Natural killer cell (primary cell): ENCODE results near the gene CYP26B1. TPM values are rescaled to one million over a fixed set of nuclear protein-coding genes. Genes with fewer than 3 reads are reported as not detected.

Experiments
- ATAC-seq, 3 donors: fragments of 150-1000 bp in 2 of 3; fragments of 200-7000 bp in 1 of 3; cut with Tn5 transposase; 1 replicate in 1 of 3; 2 replicates in 2 of 3; pipeline ENCODE4 v1.10.0; 2021; ENCODE audit warnings: mild to moderate bottlenecking in 2 of 3, moderate library complexity in 2 of 3
- DNase-seq, 2 donors: peaks; one replicate each; pipeline versions ENCODE4 v3.0.0 to v3.0.0-alpha.2; 2013 to 2021; ENCODE audit warnings: mixed read lengths in 1 of 2
- H3K27ac ChIP-seq: one replicate; pipeline ENCODE4 v1.5.1; 2013; ENCODE audit warnings: mild to moderate bottlenecking, low read length
- H3K27me3 ChIP-seq: one replicate; pipeline ENCODE4 v1.6.1; 2013; ENCODE audit warnings: low read length; ENCODE audit not compliant: control insufficient read depth, insufficient read depth
- H3K36me3 ChIP-seq: one replicate; pipeline ENCODE4 v1.6.1; 2013; ENCODE audit warnings: low read length; ENCODE audit not compliant: control insufficient read depth, insufficient read depth
- H3K4me1 ChIP-seq: one replicate; pipeline ENCODE4 v1.6.1; 2013; ENCODE audit warnings: low read length; ENCODE audit not compliant: control insufficient read depth, insufficient read depth
- H3K4me3 ChIP-seq: one replicate; pipeline ENCODE4 v1.5.1; 2013; ENCODE audit warnings: low read length
- H3K9me3 ChIP-seq: one replicate; pipeline ENCODE4 v1.6.1; 2013; ENCODE audit warnings: low read length; ENCODE audit not compliant: control insufficient read depth, insufficient read depth
- H3K27ac Mint-ChIP-seq, 2 donors: one replicate each; pipeline ENCODE4 v1.8.0; 2022; ENCODE audit warnings: mild to moderate bottlenecking in 2 of 2, mixed read lengths in 2 of 2, moderate library complexity in 1 of 2
- H3K27me3 Mint-ChIP-seq, 2 donors: one replicate each; pipeline ENCODE4 v1.8.0; 2022; ENCODE audit warnings: low read depth in 2 of 2, mixed read lengths in 2 of 2
- H3K36me3 Mint-ChIP-seq: one replicate; pipeline ENCODE4 v1.8.0; 2022; ENCODE audit warnings: mixed read lengths
- H3K4me1 Mint-ChIP-seq, 2 donors: one replicate each; pipeline ENCODE4 v1.8.0; 2022; ENCODE audit warnings: mixed read lengths in 2 of 2
- H3K4me3 Mint-ChIP-seq: one replicate; pipeline ENCODE4 v1.8.0; 2022; ENCODE audit warnings: mild to moderate bottlenecking, moderate library complexity, mixed read lengths
- H3K9me3 Mint-ChIP-seq, 2 donors: one replicate each; pipeline ENCODE4 v1.8.0; 2022; ENCODE audit warnings: mixed read lengths in 2 of 2
- WGBS: methylation state at CpG from one replicate; pipeline ENCODE4 v1.1.7; 2013; ENCODE audit warnings: missing lambda C conversion rate; ENCODE audit not compliant: insufficient coverage; 5-methylcytosine and 5-hydroxymethylcytosine counted together
- intact Hi-C: fragments of 100-400 bp; cut with micrococcal nuclease; formaldehyde crosslinking; loops from one replicate; pipeline ENCODE4 v1.14.2; 2022
- total RNA-seq, 4 donors: library from RNA; stranded (reverse); fragments of 120-200 nt in 1 of 4; gene quantifications; one replicate each; pipeline versions ENCODE4 v1.2.3 to v1.2.4, GENCODE V29; 2013 to 2022
- TF ChIP-seq, protein P1 (sequence below): fragments of 200-600 bp; IDR thresholded peaks from one replicate; pipeline ENCODE4 v1.8.0; 2022; ENCODE audit warnings: antibody characterized with exemption

The CYP26B1 gene
- total RNA-seq, 3 donors from 2014 or later (not counting 1 experiment from before 2014, with no cell fraction given) = not detected

DNA sequence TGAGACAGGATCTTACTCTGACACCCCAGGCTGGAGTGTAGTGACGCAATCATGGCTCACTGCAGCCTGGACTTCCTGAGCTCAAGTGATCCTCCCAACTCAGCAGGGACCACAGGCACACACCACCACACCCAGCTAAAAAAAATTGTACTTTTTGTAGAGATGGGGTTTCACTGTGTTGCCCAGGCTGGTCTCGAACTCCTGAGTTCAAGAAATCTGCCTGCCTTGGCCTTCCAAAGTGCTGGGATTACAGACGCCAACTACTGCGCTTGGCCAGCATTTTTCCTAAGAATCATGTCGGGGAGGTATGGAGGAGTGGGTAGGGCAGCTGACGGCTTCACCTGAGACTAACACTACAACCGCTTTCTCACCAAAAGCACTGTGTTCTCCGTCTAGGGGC, 50.4 kb downstream of the CYP26B1 start:
- no peak overlapping the region for H3K27ac Mint-ChIP-seq
- no peaks in the 10 kb centered on the region for H3K27me3 ChIP-seq
- 92% methylated on average over 7 of the region's 8 CpGs for WGBS
- H3K27me3 Mint-ChIP-seq = peaks cover 5 to 8% of the 10 kb centered on the region in 2 donors
- no peaks in the 10 kb centered on the region for H3K4me1 Mint-ChIP-seq
- no peak overlapping the region for H3K4me3 Mint-ChIP-seq
- H3K4me3 ChIP-seq = no peak overlapping the region
- TF ChIP-seq, protein P1, sequence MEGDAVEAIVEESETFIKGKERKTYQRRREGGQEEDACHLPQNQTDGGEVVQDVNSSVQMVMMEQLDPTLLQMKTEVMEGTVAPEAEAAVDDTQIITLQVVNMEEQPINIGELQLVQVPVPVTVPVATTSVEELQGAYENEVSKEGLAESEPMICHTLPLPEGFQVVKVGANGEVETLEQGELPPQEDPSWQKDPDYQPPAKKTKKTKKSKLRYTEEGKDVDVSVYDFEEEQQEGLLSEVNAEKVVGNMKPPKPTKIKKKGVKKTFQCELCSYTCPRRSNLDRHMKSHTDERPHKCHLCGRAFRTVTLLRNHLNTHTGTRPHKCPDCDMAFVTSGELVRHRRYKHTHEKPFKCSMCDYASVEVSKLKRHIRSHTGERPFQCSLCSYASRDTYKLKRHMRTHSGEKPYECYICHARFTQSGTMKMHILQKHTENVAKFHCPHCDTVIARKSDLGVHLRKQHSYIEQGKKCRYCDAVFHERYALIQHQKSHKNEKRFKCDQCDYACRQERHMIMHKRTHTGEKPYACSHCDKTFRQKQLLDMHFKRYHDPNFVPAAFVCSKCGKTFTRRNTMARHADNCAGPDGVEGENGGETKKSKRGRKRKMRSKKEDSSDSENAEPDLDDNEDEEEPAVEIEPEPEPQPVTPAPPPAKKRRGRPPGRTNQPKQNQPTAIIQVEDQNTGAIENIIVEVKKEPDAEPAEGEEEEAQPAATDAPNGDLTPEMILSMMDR = no peak
- ATAC-seq (no peak), DNase-seq (no peak)
- intact Hi-C loops = no loop called here
- no peaks in the 10 kb centered on the region for H3K36me3 Mint-ChIP-seq
- no peaks in the 10 kb centered on the region for H3K36me3 ChIP-seq
- no peak overlapping the region for H3K27ac ChIP-seq
- no peaks in the 10 kb centered on the region for H3K9me3 ChIP-seq
- no peaks in the 10 kb centered on the region for H3K9me3 Mint-ChIP-seq
- no peaks in the 10 kb centered on the region for H3K4me1 ChIP-seq

DNA sequence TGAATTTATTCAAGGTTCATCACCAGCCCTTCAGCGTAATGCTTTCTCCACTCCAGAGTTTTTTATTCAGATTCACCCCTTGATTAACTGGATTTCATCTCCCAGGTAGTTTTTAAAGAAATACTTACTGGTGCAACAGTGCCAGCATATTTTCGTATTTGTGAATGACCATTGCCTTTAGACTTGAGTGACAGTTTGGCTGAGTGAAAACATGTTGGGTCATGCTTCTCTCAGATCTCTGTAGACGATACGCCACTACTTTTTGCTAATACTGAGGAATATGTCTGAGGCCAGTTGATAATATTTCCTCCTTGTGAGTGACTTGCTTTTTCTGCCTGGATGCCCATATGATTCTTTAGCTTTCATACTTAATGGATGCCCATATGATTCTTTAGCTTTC, 51.5 kb downstream of the CYP26B1 start:
- Mint-ChIP-seq H3K27ac (no peak overlapping the region), H3K4me1 (no peaks in the 10 kb centered on the region), H3K9me3 (no peaks in the 10 kb centered on the region), H3K4me3 (no peak overlapping the region), H3K27me3 (peaks cover 4 to 5% of the 10 kb centered on the region in 2 donors), H3K36me3 (no peaks in the 10 kb centered on the region)
- ATAC-seq (no peak), DNase-seq (no peak)
- WGBS = 78% methylated on average over 4 of the region's 4 CpGs
- Histone ChIP-seq H3K4me1 (no peaks in the 10 kb centered on the region), H3K4me3 (no peak overlapping the region), H3K9me3 (no peaks in the 10 kb centered on the region), H3K36me3 (no peaks in the 10 kb centered on the region), H3K27me3 (no peaks in the 10 kb centered on the region), H3K27ac (no peak overlapping the region)
- intact Hi-C loops = no loop called here
- TF ChIP-seq, protein P1 = no peak

DNA sequence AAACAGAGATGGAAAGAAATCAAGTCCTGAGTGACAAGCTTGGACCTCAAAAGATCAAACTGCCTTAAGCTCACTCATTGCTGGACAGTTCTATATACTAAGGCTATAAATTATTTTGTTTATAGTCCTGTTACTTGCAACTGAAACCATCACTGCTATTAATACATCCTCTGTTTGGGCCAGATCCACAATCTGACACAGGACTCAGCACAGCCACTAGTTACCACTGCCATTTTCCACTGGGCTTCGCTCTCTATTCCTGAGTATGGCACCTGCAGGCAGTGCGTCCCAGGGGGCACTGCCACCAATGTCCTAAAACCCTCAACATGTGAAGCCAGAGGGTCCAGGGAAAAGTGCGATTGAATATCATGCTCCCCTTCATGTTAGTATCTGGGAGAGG, 52.3 kb downstream of the CYP26B1 start:
- DNase-seq = no peak
- H3K4me1 ChIP-seq = no peaks in the 10 kb centered on the region
- ATAC-seq = no peak
- Mint-ChIP-seq H3K9me3 (no peaks in the 10 kb centered on the region), H3K4me3 (no peak overlapping the region), H3K27ac (no peak overlapping the region), H3K36me3 (no peaks in the 10 kb centered on the region), H3K4me1 (no peaks in the 10 kb centered on the region), H3K27me3 (peaks cover 0 to 5% of the 10 kb centered on the region in 2 donors)
- H3K27ac ChIP-seq = no peak overlapping the region
- H3K9me3 ChIP-seq = no peaks in the 10 kb centered on the region
- 96% methylated on average over 3 of the region's 3 CpGs for WGBS
- TF ChIP-seq, protein P1 = no peak
- no peaks in the 10 kb centered on the region for H3K36me3 ChIP-seq
- H3K27me3 ChIP-seq = no peaks in the 10 kb centered on the region
- intact Hi-C loops = no loop called here
- no peak overlapping the region for H3K4me3 ChIP-seq

DNA sequence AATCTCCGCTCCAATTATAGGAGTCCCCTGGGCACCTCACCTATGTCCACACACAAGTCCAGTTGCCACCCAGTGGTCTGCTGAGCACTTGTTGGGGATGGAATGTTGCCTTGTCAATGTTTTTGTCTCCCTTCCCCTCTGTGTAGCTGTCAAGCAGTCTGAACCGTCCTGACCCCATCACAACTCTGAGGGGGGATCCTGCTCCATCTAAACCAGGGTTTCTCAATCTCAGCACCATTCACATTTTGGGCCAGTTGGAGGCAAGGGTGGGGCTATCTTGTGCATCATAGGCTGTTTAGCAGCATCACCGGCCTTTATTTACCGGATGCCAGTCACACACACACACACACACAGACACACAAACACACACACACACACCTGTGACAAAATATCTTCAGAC, 53.0 kb downstream of the CYP26B1 start:
- no peaks in the 10 kb centered on the region for H3K4me1 Mint-ChIP-seq
- no peak overlapping the region for H3K27ac ChIP-seq
- H3K27ac Mint-ChIP-seq = no peak overlapping the region
- H3K4me3 ChIP-seq = no peak overlapping the region
- H3K36me3 ChIP-seq = no peaks in the 10 kb centered on the region
- WGBS = 83% methylated on average over 4 of the region's 4 CpGs
- TF ChIP-seq, protein P1 = no peak
- DNase-seq (no peak), ATAC-seq (no peak)
- no peaks in the 10 kb centered on the region for H3K4me1 ChIP-seq
- intact Hi-C loops = no loop called here
- H3K36me3 Mint-ChIP-seq = no peaks in the 10 kb centered on the region
- H3K27me3 ChIP-seq = no peaks in the 10 kb centered on the region
- peaks cover 0 to 3% of the 10 kb centered on the region in 2 donors for H3K27me3 Mint-ChIP-seq
- H3K9me3 Mint-ChIP-seq = no peaks in the 10 kb centered on the region
- no peaks in the 10 kb centered on the region for H3K9me3 ChIP-seq
- no peak overlapping the region for H3K4me3 Mint-ChIP-seq
